ENCODE data around the gene WWP2. TPM values are rescaled to one million over a fixed set of nuclear protein-coding genes. Genes with fewer than 3 reads are reported as not detected.

The WWP2 gene
- total and polyA plus RNA-seq, 4 donors = 24.3 to 39.0 (median 31.4) TPM

DNA sequence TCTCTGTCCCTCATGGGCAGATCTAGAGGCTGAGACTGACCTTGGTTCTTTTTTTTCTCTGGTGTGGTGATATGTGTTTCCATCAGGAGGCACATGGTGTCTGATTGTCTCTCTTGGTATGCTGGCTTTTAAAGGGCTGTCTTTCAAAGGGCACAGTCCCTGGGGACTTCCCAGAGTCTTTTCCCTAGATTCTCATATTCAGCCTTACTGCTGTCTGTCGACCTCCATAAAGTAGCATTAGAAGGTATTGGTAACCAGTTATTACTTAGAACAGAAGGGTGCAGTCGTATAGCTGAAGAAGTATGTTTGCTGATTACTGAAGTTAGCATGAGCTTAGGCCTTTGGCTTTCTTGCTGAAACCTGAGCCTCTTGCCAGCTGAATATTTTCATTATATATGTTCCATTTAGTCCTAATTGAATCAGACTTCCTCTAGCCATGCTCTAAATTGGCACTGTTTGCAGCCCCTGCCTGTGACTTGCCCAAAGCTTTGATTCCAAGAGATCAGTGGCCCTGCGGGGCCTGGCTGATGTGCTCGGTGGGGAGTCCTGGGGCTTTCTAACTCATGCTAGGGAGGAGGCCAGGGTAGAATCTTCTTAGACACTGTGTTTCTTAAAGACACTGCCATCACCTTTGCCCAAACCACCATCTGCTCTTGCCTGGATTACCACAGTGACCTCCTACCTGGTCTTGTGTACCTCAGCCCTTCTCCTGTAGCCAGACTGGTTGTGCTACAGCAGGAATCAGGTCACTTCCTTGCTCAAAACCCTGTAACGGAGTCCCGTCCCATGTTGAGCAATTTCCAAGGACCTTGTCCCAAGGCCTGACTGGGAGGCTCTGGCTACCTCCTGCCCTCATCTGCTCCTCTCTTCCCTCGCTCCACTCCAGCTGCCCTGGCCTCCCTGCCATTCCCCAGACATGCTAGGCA, 71.5 kb downstream of the WWP2 start:
- H3K27ac ChIP-seq (ENCODE audit: low read depth, low read length) = no peak overlapping the region
- no peak overlapping the region for H3K4me3 ChIP-seq (ENCODE audit: low read depth, low read length)
- no peaks in the 10 kb centered on the region for H3K27me3 ChIP-seq (ENCODE audit: control insufficient read depth, insufficient read depth, low read length)
- 78% methylated on average over 3 of the region's 7 CpGs for WGBS (ENCODE audit: insufficient coverage)
- H3K4me1 ChIP-seq (ENCODE audit: control insufficient read depth, insufficient read depth, low read length) = peaks cover 9% of the 10 kb centered on the region
- no peaks in the 10 kb centered on the region for H3K9me3 ChIP-seq (ENCODE audit: control insufficient read depth, insufficient read depth, low read length)
- no peaks in the 10 kb centered on the region for H3K36me3 ChIP-seq (ENCODE audit: control insufficient read depth, insufficient read depth, low read length)
- DNase-seq (ENCODE audit: low read depth in 4 of 6, low spot score in 6 of 6) = no peak

- Histone ChIP-seq H3K9me3 (ENCODE audit: control insufficient read depth, insufficient read depth, low read length) (no peaks in the 10 kb centered on the region), H3K4me1 (ENCODE audit: control insufficient read depth, insufficient read depth, low read length) (peaks cover 14% of the 10 kb centered on the region), H3K4me3 (ENCODE audit: low read depth, low read length) (no peak overlapping the region), H3K36me3 (ENCODE audit: control insufficient read depth, insufficient read depth, low read length) (no peaks in the 10 kb centered on the region), H3K27ac (ENCODE audit: low read depth, low read length) (no peak overlapping the region), H3K27me3 (ENCODE audit: control insufficient read depth, insufficient read depth, low read length) (no peaks in the 10 kb centered on the region)
- 67% methylated on average over 1 of the region's 7 CpGs for WGBS (ENCODE audit: insufficient coverage)
- DNase-seq (ENCODE audit: low read depth in 4 of 6, low spot score in 6 of 6) = peak in 1 of 6 donors; percentile 49
Measured at GRCh38 chr16:69834807-69835466, 72.8 kb downstream of the WWP2 start.

- Histone ChIP-seq H3K27me3 (ENCODE audit: control insufficient read depth, insufficient read depth, low read length) (no peaks in the 10 kb centered on the region), H3K27ac (ENCODE audit: low read depth, low read length) (no peak overlapping the region), H3K36me3 (ENCODE audit: control insufficient read depth, insufficient read depth, low read length) (no peaks in the 10 kb centered on the region), H3K4me3 (ENCODE audit: low read depth, low read length) (no peak overlapping the region), H3K4me1 (ENCODE audit: control insufficient read depth, insufficient read depth, low read length) (peaks cover 23% of the 10 kb centered on the region), H3K9me3 (ENCODE audit: control insufficient read depth, insufficient read depth, low read length) (no peaks in the 10 kb centered on the region)
- DNase-seq (ENCODE audit: low read depth in 4 of 6, low spot score in 6 of 6) = no peak
- 100% methylated on average over 1 of the region's 1 CpG for WGBS (ENCODE audit: insufficient coverage)
Measured at GRCh38 chr16:69836257-69836656, 74.1 kb downstream of the WWP2 start.

- no peak overlapping the region for H3K4me3 ChIP-seq (ENCODE audit: low read depth, low read length)
- WGBS (ENCODE audit: insufficient coverage) = 92% methylated on average over 5 of the region's 5 CpGs
- DNase-seq (ENCODE audit: low read depth in 4 of 6, low spot score in 6 of 6) = no peak
Measured at GRCh38 chr16:69837380-69837779, 75.2 kb downstream of the WWP2 start.

DNA sequence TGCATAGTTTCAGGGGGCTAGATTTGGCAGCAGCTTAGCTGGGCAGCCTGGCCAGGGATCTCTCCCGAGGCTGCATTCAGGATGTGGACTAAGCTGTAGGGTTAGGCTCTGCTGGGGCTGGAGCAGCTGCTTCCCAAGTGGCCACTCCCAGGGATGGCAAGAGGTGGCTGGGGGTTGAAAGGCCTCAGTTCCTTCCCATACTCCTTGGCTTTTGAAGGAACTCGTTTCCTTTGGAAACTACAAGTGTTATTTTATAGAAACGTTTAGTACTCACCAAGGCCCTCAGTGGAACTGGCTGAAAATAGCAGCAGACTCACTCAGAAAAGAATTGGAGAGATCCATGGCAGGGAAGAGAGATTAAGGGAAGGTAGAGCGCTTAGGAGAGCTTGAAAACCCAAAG, 76.4 kb downstream of the WWP2 start:
- Histone ChIP-seq H3K27me3 (ENCODE audit: control insufficient read depth, insufficient read depth, low read length) (no peaks in the 10 kb centered on the region), H3K36me3 (ENCODE audit: control insufficient read depth, insufficient read depth, low read length) (no peaks in the 10 kb centered on the region), H3K27ac (ENCODE audit: low read depth, low read length) (peak overlapping the region; percentile 8), H3K9me3 (ENCODE audit: control insufficient read depth, insufficient read depth, low read length) (no peaks in the 10 kb centered on the region), H3K4me3 (ENCODE audit: low read depth, low read length) (no peak overlapping the region), H3K4me1 (ENCODE audit: control insufficient read depth, insufficient read depth, low read length) (peaks cover 23% of the 10 kb centered on the region)
- no CpG with 5 or more reads among the region's 4 CpGs for WGBS (ENCODE audit: insufficient coverage)
- peak in 1 of 6 donors; percentile 35 for DNase-seq (ENCODE audit: low read depth in 4 of 6, low spot score in 6 of 6)

More at GRCh38 chr16:69837380-69837779, 75.2 kb downstream of the WWP2 start:
- no peak overlapping the region for H3K27ac ChIP-seq (ENCODE audit: low read depth, low read length)
- no peaks in the 10 kb centered on the region for H3K36me3 ChIP-seq (ENCODE audit: control insufficient read depth, insufficient read depth, low read length)
- H3K27me3 ChIP-seq (ENCODE audit: control insufficient read depth, insufficient read depth, low read length) = no peaks in the 10 kb centered on the region
- H3K9me3 ChIP-seq (ENCODE audit: control insufficient read depth, insufficient read depth, low read length) = no peaks in the 10 kb centered on the region
- peaks cover 23% of the 10 kb centered on the region for H3K4me1 ChIP-seq (ENCODE audit: control insufficient read depth, insufficient read depth, low read length)

DNA sequence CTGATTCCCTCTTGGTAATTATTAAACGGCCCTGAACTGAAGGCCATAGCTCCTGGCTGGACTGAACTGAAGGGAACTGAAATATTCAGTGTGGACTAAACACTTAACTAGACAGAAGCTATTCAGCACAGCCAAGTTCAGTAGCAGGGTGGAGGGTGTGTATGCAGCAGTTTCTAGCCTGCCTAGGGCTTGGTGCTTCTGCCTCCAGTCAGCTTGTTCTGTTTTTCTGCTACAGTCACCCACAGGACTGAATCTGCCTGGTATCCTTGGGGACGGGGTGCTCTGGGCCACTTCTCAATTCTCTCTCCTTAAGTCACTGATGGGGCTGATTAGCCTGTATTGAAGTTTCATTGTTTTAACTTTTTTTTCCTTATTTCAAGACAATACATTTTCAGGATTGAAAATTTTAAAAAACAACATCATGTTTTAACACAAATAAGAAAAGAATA, 77.1 kb downstream of the WWP2 start:
- Histone ChIP-seq H3K27me3 (ENCODE audit: control insufficient read depth, insufficient read depth, low read length) (no peaks in the 10 kb centered on the region), H3K4me3 (ENCODE audit: low read depth, low read length) (no peak overlapping the region), H3K36me3 (ENCODE audit: control insufficient read depth, insufficient read depth, low read length) (no peaks in the 10 kb centered on the region), H3K27ac (ENCODE audit: low read depth, low read length) (peak overlapping the region; percentile 54), H3K4me1 (ENCODE audit: control insufficient read depth, insufficient read depth, low read length) (peaks cover 21% of the 10 kb centered on the region), H3K9me3 (ENCODE audit: control insufficient read depth, insufficient read depth, low read length) (no peaks in the 10 kb centered on the region)
- DNase-seq (ENCODE audit: low read depth in 4 of 6, low spot score in 6 of 6) = peak in 2 of 6 donors; percentile 45 to 63
- no CpG with 5 or more reads among the region's 2 CpGs for WGBS (ENCODE audit: insufficient coverage)

DNA sequence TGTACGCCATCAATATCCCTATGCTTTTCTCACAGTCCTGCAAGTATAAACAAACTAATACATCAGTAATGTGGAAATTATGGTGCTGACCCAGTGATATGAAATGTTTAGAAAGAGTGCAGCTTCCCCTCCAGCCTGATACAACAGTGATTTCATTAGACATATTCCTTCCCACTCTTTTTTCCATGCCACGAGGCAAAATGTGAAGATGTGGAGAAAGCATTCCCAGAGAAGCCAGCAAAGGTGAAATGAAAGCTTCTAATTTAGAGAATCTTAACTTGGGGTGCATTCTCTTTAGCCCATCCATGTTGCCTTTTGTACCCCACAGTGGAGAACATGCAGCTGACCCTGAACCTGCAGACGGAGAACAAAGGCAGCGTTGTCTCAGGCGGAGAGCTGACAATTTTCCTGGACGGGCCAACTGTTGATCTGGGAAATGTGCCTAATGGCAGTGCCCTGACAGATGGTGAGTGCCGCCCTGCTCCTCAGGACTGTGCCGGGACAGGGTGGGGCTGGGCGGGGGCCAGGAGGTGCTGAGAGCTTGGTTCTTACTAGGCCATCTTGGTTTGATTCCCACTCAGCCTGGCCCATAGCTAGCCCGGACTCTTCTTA, 77.8 kb downstream of the WWP2 start:
- H3K4me3 ChIP-seq (ENCODE audit: low read depth, low read length) = no peak overlapping the region
- peak overlapping the region; percentile 54 for H3K27ac ChIP-seq (ENCODE audit: low read depth, low read length)

GRCh38 chr16:69840975-69841374, 78.8 kb downstream of the WWP2 start:
- no peak overlapping the region for H3K27ac ChIP-seq (ENCODE audit: low read depth, low read length)
- H3K27me3 ChIP-seq (ENCODE audit: control insufficient read depth, insufficient read depth, low read length) = no peaks in the 10 kb centered on the region
- 100% methylated on average over 1 of the region's 2 CpGs for WGBS (ENCODE audit: insufficient coverage)

More for the DNA sequence above, 77.8 kb downstream of the WWP2 start:
- Histone ChIP-seq H3K27me3 (ENCODE audit: control insufficient read depth, insufficient read depth, low read length) (no peaks in the 10 kb centered on the region), H3K4me1 (ENCODE audit: control insufficient read depth, insufficient read depth, low read length) (peaks cover 21% of the 10 kb centered on the region), H3K36me3 (ENCODE audit: control insufficient read depth, insufficient read depth, low read length) (no peaks in the 10 kb centered on the region), H3K9me3 (ENCODE audit: control insufficient read depth, insufficient read depth, low read length) (no peaks in the 10 kb centered on the region)
- peak in 3 of 6 donors; percentile 39 to 74 (median 61) for DNase-seq (ENCODE audit: low read depth in 4 of 6, low spot score in 6 of 6)
- 34% methylated on average over 7 of the region's 10 CpGs for WGBS (ENCODE audit: insufficient coverage)

DNA sequence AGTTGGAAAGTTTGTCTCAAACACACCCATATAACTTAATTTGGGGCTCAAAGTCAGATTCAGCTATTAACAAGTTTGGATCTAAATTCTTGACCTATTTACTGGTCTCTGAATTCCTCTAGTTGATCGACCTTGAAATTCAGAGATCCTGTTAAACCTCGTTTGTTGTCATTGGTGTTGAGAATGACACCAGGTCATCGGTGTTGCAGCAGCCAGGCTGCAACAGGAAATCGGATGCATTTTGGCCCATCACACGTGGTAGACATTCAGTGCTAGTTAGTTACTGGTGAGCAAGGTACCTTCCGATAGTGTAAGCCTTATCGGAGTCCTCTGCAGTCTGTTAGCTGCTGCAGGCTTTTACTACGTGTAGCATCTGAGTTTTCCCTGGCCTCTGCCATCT, 82.3 kb downstream of the WWP2 start:
- Histone ChIP-seq H3K4me1 (ENCODE audit: control insufficient read depth, insufficient read depth, low read length) (peaks cover 26% of the 10 kb centered on the region), H3K27me3 (ENCODE audit: control insufficient read depth, insufficient read depth, low read length) (no peaks in the 10 kb centered on the region), H3K27ac (ENCODE audit: low read depth, low read length) (no peak overlapping the region), H3K4me3 (ENCODE audit: low read depth, low read length) (no peak overlapping the region), H3K36me3 (ENCODE audit: control insufficient read depth, insufficient read depth, low read length) (no peaks in the 10 kb centered on the region), H3K9me3 (ENCODE audit: control insufficient read depth, insufficient read depth, low read length) (no peaks in the 10 kb centered on the region)
- 89% methylated on average over 8 of the region's 8 CpGs for WGBS (ENCODE audit: insufficient coverage)
- no peak for DNase-seq (ENCODE audit: low read depth in 4 of 6, low spot score in 6 of 6)

More at GRCh38 chr16:69840975-69841374, 78.8 kb downstream of the WWP2 start:
- peaks cover 21% of the 10 kb centered on the region for H3K4me1 ChIP-seq (ENCODE audit: control insufficient read depth, insufficient read depth, low read length)
- DNase-seq (ENCODE audit: low read depth in 4 of 6, low spot score in 6 of 6) = no peak
- H3K36me3 ChIP-seq (ENCODE audit: control insufficient read depth, insufficient read depth, low read length) = no peaks in the 10 kb centered on the region
- H3K4me3 ChIP-seq (ENCODE audit: low read depth, low read length) = no peak overlapping the region
- no peaks in the 10 kb centered on the region for H3K9me3 ChIP-seq (ENCODE audit: control insufficient read depth, insufficient read depth, low read length)
